ENCODE data around the gene PRPF40A.

PRPF40A gene

DNA sequence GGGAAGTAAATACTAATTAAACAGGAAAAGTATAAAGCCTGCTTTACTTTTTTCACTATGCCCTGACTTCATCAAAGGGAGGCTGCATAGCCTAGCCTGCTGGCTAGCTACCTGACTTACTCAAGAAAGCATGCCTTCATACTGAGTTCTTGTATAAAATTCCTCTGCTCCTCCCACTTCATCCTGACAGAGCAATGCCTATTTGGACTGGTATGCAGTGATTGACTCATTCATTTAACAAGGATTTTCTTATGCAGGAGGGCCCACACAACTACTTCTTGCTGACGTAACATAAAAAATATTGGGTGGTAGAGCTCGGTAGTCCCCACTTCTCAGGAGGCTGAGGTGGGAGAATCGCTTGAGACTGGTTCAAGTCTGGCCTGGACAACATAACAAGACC lies 70.5 kb downstream of the PRPF40A start:
- Histone ChIP-seq H3K36me3 (replicated peaks in 1 of 2; ENCODE audit: control insufficient read depth in 2 of 2, insufficient read depth in 2 of 2, low read length in 2 of 2) (peaks cover 4 to 98% of the 10 kb centered on the region in 2 donors), H3K18ac (ENCODE audit: low read length) (no peak overlapping the region), H3K79me1 (ENCODE audit: low read depth, low read length) (no peaks in the 10 kb centered on the region), H3K4me1 (ENCODE audit: control insufficient read depth in 2 of 2, insufficient read depth in 1 of 2, low read depth in 1 of 2, low read length in 2 of 2) (peaks cover 5 to 17% of the 10 kb centered on the region in 2 donors), H2AFZ (ENCODE audit: low read length) (no peak overlapping the region), H2BK15ac (ENCODE audit: low read length) (no peak overlapping the region), H3K23ac (ENCODE audit: low read depth, low read length, poor library complexity) (no peak overlapping the region), H2BK120ac (ENCODE audit: low read depth, low read length) (no peak overlapping the region), H3K4ac (ENCODE audit: low read length) (no peak overlapping the region), H2BK5ac (ENCODE audit: low read length) (no peak overlapping the region), H3K4me3 (ENCODE audit: low read length in 2 of 2) (no peak overlapping the region), H3K14ac (ENCODE audit: low read length) (no peak overlapping the region), H3K4me2 (ENCODE audit: insufficient read depth, low read length, poor library complexity, severe bottlenecking) (no peak overlapping the region), H4K8ac (ENCODE audit: low read depth, low read length) (no peak overlapping the region), H3K27ac (replicated peaks; ENCODE audit: low read length) (no peak overlapping the region), H2BK12ac (ENCODE audit: low read length) (no peak overlapping the region), H3K27me3 (ENCODE audit: control insufficient read depth in 3 of 3, insufficient read depth in 3 of 3, low read depth in 1 of 3, low read length in 3 of 3) (no peaks in the 10 kb centered on the region), H2AK5ac (ENCODE audit: low read depth, low read length) (no peak overlapping the region), H3K9ac (ENCODE audit: low read depth, low read length, poor library complexity) (no peak overlapping the region), H4K91ac (ENCODE audit: low read depth, low read length, poor library complexity) (no peak overlapping the region), H3K9me3 (replicated peaks in 1 of 2; ENCODE audit: control insufficient read depth in 2 of 2, insufficient read depth in 1 of 2, low read depth in 1 of 2, low read length in 2 of 2) (no peaks in the 10 kb centered on the region)
- WGBS, 2 donors (ENCODE audit: extremely low coverage in 2 of 2, insufficient read length in 2 of 2, insufficient replicate concordance in 1 of 2) = no CpG with 5 or more reads among the region's 3 CpGs
- no peak for DNase-seq (ENCODE audit: low spot score)

DNA sequence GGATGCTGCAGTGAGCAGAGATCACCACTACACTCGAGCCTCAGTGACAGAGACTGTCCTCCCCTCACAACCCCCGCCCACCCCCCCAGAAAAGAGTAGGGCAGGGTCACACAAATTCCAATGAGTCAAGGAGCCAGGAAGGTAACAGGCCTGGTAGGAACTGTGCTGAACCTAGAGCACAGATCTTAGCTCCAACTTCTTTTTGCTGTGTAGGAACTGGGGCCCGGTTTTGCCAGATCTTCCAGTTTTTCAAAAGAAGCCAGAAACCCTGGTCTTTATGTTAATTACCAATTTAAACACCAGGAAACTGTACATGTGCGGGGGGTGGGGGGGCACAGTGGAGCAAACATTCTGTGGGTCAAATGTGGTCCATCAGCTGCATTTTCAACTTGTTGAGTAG lies 71.0 kb downstream of the PRPF40A start:
- H2BK120ac ChIP-seq (ENCODE audit: low read depth, low read length) = no peak overlapping the region
- no CpG with 5 or more reads among the region's 4 CpGs for WGBS, 2 donors (ENCODE audit: extremely low coverage in 2 of 2, insufficient read length in 2 of 2, insufficient replicate concordance in 1 of 2)
- no peak overlapping the region for H3K4ac ChIP-seq (ENCODE audit: low read length)
- peaks cover 5 to 17% of the 10 kb centered on the region in 2 donors for H3K4me1 ChIP-seq (ENCODE audit: control insufficient read depth in 2 of 2, insufficient read depth in 1 of 2, low read depth in 1 of 2, low read length in 2 of 2)
- no peak overlapping the region for H2BK12ac ChIP-seq (ENCODE audit: low read length)
- H2BK5ac ChIP-seq (ENCODE audit: low read length) = no peak overlapping the region
- no peak overlapping the region for H3K18ac ChIP-seq (ENCODE audit: low read length)
- no peak overlapping the region for H3K9ac ChIP-seq (ENCODE audit: low read depth, low read length, poor library complexity)
- no peaks in the 10 kb centered on the region for H3K9me3 ChIP-seq (replicated peaks in 1 of 2; ENCODE audit: control insufficient read depth in 2 of 2, insufficient read depth in 1 of 2, low read depth in 1 of 2, low read length in 2 of 2)
- no peak overlapping the region for H3K23ac ChIP-seq (ENCODE audit: low read depth, low read length, poor library complexity)
- no peak overlapping the region for H2AK5ac ChIP-seq (ENCODE audit: low read depth, low read length)
- no peaks in the 10 kb centered on the region for H3K27me3 ChIP-seq (ENCODE audit: control insufficient read depth in 3 of 3, insufficient read depth in 3 of 3, low read depth in 1 of 3, low read length in 3 of 3)
- H3K14ac ChIP-seq (ENCODE audit: low read length) = no peak overlapping the region
- no peak overlapping the region for H4K91ac ChIP-seq (ENCODE audit: low read depth, low read length, poor library complexity)
- no peak overlapping the region for H2BK15ac ChIP-seq (ENCODE audit: low read length)
- H2AFZ ChIP-seq (ENCODE audit: low read length) = no peak overlapping the region
- H3K79me1 ChIP-seq (ENCODE audit: low read depth, low read length) = no peaks in the 10 kb centered on the region
- H3K27ac ChIP-seq (replicated peaks; ENCODE audit: low read length) = no peak overlapping the region
- H4K8ac ChIP-seq (ENCODE audit: low read depth, low read length) = no peak overlapping the region
- DNase-seq (ENCODE audit: low spot score) = no peak
- peaks cover 7 to 98% of the 10 kb centered on the region in 2 donors for H3K36me3 ChIP-seq (replicated peaks in 1 of 2; ENCODE audit: control insufficient read depth in 2 of 2, insufficient read depth in 2 of 2, low read length in 2 of 2)
- H3K4me2 ChIP-seq (ENCODE audit: insufficient read depth, low read length, poor library complexity, severe bottlenecking) = no peak overlapping the region
- no peak overlapping the region for H3K4me3 ChIP-seq (ENCODE audit: low read length in 2 of 2)

DNA sequence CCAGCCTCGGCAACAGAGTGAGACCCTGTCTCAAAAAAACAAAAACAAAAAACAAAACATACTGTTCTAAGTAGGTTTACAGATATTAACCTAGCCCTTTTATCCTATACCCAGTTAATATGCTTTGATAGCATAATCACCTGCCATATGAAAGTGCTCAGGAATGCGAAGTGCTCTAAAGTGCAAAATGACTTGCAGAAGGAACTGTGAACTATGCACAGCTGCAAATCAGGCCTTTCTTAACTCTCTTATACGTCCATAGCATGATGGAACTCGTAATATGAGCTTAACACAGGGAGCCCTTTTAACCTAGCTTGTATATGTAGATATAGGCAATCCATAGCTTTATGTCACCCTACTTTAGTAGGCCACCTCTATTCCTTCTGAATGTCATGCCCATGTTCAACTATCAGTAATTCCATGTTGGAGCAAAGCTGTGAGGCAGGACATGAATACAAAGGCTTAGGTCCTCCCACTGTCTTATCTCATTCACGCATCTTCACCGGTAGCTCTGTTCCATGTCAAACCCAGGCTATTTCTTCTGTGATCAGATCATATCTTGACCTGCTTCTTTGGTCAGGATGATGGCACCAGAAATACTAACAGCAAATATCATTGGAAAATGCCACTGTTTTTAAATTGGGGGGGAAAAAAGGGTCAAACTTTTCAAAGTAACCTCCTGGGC lies 72.9 kb downstream of the PRPF40A start:
- Histone ChIP-seq H3K23ac (ENCODE audit: low read depth, low read length, poor library complexity) (no peak overlapping the region), H2BK5ac (ENCODE audit: low read length) (no peak overlapping the region), H4K91ac (ENCODE audit: low read depth, low read length, poor library complexity) (no peak overlapping the region), H3K27ac (replicated peaks; ENCODE audit: low read length) (no peak overlapping the region), H3K9ac (ENCODE audit: low read depth, low read length, poor library complexity) (no peak overlapping the region), H3K14ac (ENCODE audit: low read length) (no peak overlapping the region), H3K36me3 (replicated peaks in 1 of 2; ENCODE audit: control insufficient read depth in 2 of 2, insufficient read depth in 2 of 2, low read length in 2 of 2) (peaks cover 20 to 98% of the 10 kb centered on the region in 2 donors), H3K27me3 (ENCODE audit: control insufficient read depth in 3 of 3, insufficient read depth in 3 of 3, low read depth in 1 of 3, low read length in 3 of 3) (no peaks in the 10 kb centered on the region), H2AFZ (ENCODE audit: low read length) (no peak overlapping the region), H3K4me3 (ENCODE audit: low read length in 2 of 2) (no peak overlapping the region), H3K9me3 (replicated peaks in 1 of 2; ENCODE audit: control insufficient read depth in 2 of 2, insufficient read depth in 1 of 2, low read depth in 1 of 2, low read length in 2 of 2) (no peaks in the 10 kb centered on the region), H3K18ac (ENCODE audit: low read length) (no peak overlapping the region), H4K8ac (ENCODE audit: low read depth, low read length) (no peak overlapping the region), H3K4me2 (ENCODE audit: insufficient read depth, low read length, poor library complexity, severe bottlenecking) (no peak overlapping the region), H2BK15ac (ENCODE audit: low read length) (no peak overlapping the region), H2AK5ac (ENCODE audit: low read depth, low read length) (no peak overlapping the region), H2BK12ac (ENCODE audit: low read length) (no peak overlapping the region), H3K4ac (ENCODE audit: low read length) (no peak overlapping the region), H3K79me1 (ENCODE audit: low read depth, low read length) (no peaks in the 10 kb centered on the region), H3K4me1 (ENCODE audit: control insufficient read depth in 2 of 2, insufficient read depth in 1 of 2, low read depth in 1 of 2, low read length in 2 of 2) (peaks cover 5 to 17% of the 10 kb centered on the region in 2 donors), H2BK120ac (ENCODE audit: low read depth, low read length) (no peak overlapping the region)
- WGBS, 2 donors (ENCODE audit: extremely low coverage in 2 of 2, insufficient read length in 2 of 2, insufficient replicate concordance in 1 of 2) = no CpG with 5 or more reads among the region's 6 CpGs
- DNase-seq (ENCODE audit: low spot score) = no peak

DNA sequence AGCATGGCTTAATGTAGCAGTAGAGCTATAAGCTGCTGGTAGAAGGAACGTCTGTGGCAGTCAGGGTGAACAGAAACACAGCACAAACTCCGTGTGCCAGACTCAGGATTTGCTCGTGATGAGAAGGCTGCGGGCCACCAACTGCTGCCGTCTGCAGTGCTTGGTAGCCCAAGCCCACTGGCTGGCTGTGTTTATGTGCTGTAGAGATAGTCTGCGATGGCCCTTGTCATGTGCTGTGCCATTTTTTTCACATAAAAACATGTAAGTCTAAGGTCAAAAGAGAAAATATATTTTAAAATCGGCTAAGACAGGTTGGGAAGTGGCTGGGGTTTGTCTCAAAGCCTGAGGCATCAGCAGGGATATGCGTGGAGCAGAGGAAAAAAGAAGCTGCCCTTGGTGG lies 78.7 kb downstream of the PRPF40A start:
- WGBS, 2 donors (ENCODE audit: extremely low coverage in 2 of 2, insufficient read length in 2 of 2, insufficient replicate concordance in 1 of 2) = no CpG with 5 or more reads among the region's 8 CpGs

More for the DNA sequence above, 78.7 kb downstream of the PRPF40A start:
- no peaks in the 10 kb centered on the region for H3K79me1 ChIP-seq (ENCODE audit: low read depth, low read length)
- no peak overlapping the region for H2AFZ ChIP-seq (ENCODE audit: low read length)
- H3K9me3 ChIP-seq (replicated peaks in 1 of 2; ENCODE audit: control insufficient read depth in 2 of 2, insufficient read depth in 1 of 2, low read depth in 1 of 2, low read length in 2 of 2) = no peaks in the 10 kb centered on the region
- no peak overlapping the region for H2BK5ac ChIP-seq (ENCODE audit: low read length)
- H3K4me2 ChIP-seq (ENCODE audit: insufficient read depth, low read length, poor library complexity, severe bottlenecking) = no peak overlapping the region
- no peaks in the 10 kb centered on the region for H3K27me3 ChIP-seq (ENCODE audit: control insufficient read depth in 3 of 3, insufficient read depth in 3 of 3, low read depth in 1 of 3, low read length in 3 of 3)
- H3K9ac ChIP-seq (ENCODE audit: low read depth, low read length, poor library complexity) = no peak overlapping the region
- no peak overlapping the region for H3K4ac ChIP-seq (ENCODE audit: low read length)
- no peak overlapping the region for H2BK15ac ChIP-seq (ENCODE audit: low read length)
- DNase-seq (ENCODE audit: low spot score) = no peak
- no peak overlapping the region for H4K8ac ChIP-seq (ENCODE audit: low read depth, low read length)
- no peak overlapping the region for H2BK12ac ChIP-seq (ENCODE audit: low read length)
- H4K91ac ChIP-seq (ENCODE audit: low read depth, low read length, poor library complexity) = no peak overlapping the region
- H3K27ac ChIP-seq (replicated peaks; ENCODE audit: low read length) = no peak overlapping the region
- no peak overlapping the region for H2AK5ac ChIP-seq (ENCODE audit: low read depth, low read length)
- H3K14ac ChIP-seq (ENCODE audit: low read length) = no peak overlapping the region
- no peak overlapping the region for H3K23ac ChIP-seq (ENCODE audit: low read depth, low read length, poor library complexity)
- no peak overlapping the region for H3K4me3 ChIP-seq (ENCODE audit: low read length in 2 of 2)
- H2BK120ac ChIP-seq (ENCODE audit: low read depth, low read length) = no peak overlapping the region
- H3K4me1 ChIP-seq (ENCODE audit: control insufficient read depth in 2 of 2, insufficient read depth in 1 of 2, low read depth in 1 of 2, low read length in 2 of 2) = no peaks in the 10 kb centered on the region
- peaks cover 51 to 97% of the 10 kb centered on the region in 2 donors for H3K36me3 ChIP-seq (replicated peaks in 1 of 2; ENCODE audit: control insufficient read depth in 2 of 2, insufficient read depth in 2 of 2, low read length in 2 of 2)
- H3K18ac ChIP-seq (ENCODE audit: low read length) = no peak overlapping the region
